IPS DF 6.9 (cell line): ENCODE results near the gene KRTAP4-8.
"Not testable (repeated sequence)": the region's sequence is repeated elsewhere in the genome, so short reads cannot be mapped to it uniquely, and the experiment has no call there.

Source experiments
- DNase-seq: peaks from one replicate; pipeline ENCODE4 v3.0.0-alpha.2; 2013; ENCODE audit warnings: low read depth, low spot score
- H3K27ac ChIP-seq: one replicate; pipeline ENCODE4 v1.5.1; 2013; ENCODE audit warnings: low read length, control low read depth
- H3K27me3 ChIP-seq: 2 replicates; pipeline ENCODE4 v1.6.1; 2013; ENCODE audit warnings: mild to moderate bottlenecking, low read length; ENCODE audit not compliant: control insufficient read depth, insufficient read depth
- H3K36me3 ChIP-seq: 2 replicates; pipeline ENCODE4 v1.6.1; 2013; ENCODE audit warnings: low read length; ENCODE audit not compliant: control insufficient read depth, insufficient read depth
- H3K4me1 ChIP-seq: 2 replicates; pipeline ENCODE4 v1.6.1; 2013; ENCODE audit warnings: low read length; ENCODE audit not compliant: control insufficient read depth, insufficient read depth
- H3K4me3 ChIP-seq: 2 replicates; pipeline ENCODE4 v1.5.1; 2013; ENCODE audit warnings: mild to moderate bottlenecking, low read length
- H3K9me3 ChIP-seq: 2 replicates; pipeline ENCODE4 v1.6.1; 2013; ENCODE audit warnings: low read length, inconsistent platforms; ENCODE audit not compliant: control insufficient read depth, insufficient read depth
- WGBS: extraction: QIAGEN DNeasy Blood & Tissue Kit; methylation state at CpG from one replicate; pipeline ENCODE4 v1.1.7; 2013; ENCODE audit warnings: mixed read lengths, missing lambda C conversion rate; ENCODE audit not compliant: insufficient read length, insufficient coverage; 5-methylcytosine and 5-hydroxymethylcytosine counted together

The KRTAP4-8 gene

DNA sequence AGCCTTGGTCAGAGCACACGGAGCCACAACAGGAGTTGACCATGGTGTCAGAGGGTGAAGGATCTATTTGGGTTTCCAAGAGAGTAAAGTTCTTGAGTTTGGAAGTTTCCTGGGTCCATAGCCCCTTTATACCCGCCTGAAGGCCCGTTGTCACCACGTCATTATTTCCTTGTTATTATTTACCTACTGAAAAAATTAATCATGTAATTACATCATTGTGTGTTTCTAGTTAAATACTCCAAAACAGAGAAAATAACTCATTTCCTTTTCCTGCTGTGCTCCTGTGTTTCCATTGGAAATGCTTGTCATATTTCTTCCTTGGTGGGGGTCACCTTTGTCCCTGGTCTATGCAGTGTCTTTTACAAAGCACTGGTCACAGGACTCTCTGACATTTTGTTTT, at the start of gene KRTAP4-8:
TSS of gene KRTAP4-8 (minus strand) at position 101 of the 400 bp plus-strand sequence. CDS start at position 43, 58 bp downstream.
- no peaks in the 10 kb centered on the region for H3K36me3 ChIP-seq
- no peak within 1 kb of the TSS for H3K4me3 ChIP-seq
- no CpG with 5 or more reads among the region's 4 CpGs for WGBS
- no peaks in the 10 kb centered on the region for H3K9me3 ChIP-seq
- H3K27ac ChIP-seq, result no peak within 1 kb of the TSS
- H3K27me3 ChIP-seq, result no peaks in the 10 kb centered on the region
- DNase-seq, result no peak
- H3K4me1 ChIP-seq, result peaks cover 5% of the 10 kb centered on the region; the same call in 1 of the 2 replicates

DNA sequence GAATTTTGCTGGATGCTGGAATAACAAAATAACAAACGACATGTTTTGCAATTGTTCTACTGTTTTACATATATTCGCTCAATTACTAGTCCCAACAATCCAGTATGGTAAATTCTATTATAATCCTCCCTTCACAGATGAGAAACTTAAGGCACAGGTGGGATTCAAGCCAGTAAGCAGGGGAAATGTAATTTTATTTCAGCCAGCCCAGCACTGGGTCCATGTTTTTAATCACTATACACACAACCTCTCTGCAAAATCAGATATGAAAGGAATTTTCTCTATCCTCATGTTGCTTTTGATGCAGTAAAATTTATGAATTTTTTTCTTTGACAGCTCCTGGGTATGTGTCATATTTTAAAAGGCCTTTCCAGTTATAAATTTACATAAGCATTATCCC, 47.3 kb upstream of the KRTAP4-8 start:
- Histone ChIP-seq H3K27me3 (no peaks in the 10 kb centered on the region), H3K4me3 (no peak overlapping the region), H3K27ac (no peak overlapping the region), H3K9me3 (no peaks in the 10 kb centered on the region), H3K36me3 (no peaks in the 10 kb centered on the region), H3K4me1 (no peaks in the 10 kb centered on the region)
- DNase-seq, result no peak
- no CpG with 5 or more reads among the region's 2 CpGs for WGBS

DNA sequence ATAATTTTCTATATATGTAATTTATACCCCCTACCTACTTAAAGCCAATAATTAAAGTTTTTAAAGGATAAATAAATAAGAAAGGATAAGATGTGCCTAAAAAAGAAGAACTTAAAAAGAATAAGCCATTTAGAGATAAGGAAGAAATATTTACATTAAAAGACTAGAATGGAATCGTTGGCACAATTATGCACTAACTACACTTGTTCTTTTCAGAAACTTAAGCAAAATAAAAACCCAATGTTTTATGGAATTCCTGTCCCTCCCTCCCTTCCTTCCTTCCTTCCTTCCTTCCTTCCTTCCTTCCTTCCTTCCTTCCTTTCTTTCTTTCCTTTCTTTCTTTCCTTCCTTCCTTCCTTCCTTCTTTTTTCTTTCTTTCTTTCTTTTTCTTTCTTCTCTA, 46.9 kb upstream of the KRTAP4-8 start:
- H3K9me3 ChIP-seq, result no peaks in the 10 kb centered on the region
- no CpG with 5 or more reads among the region's 1 CpG for WGBS
- no peak overlapping the region for H3K4me3 ChIP-seq
- H3K36me3 ChIP-seq, result no peaks in the 10 kb centered on the region
- H3K4me1 ChIP-seq, result no peaks in the 10 kb centered on the region
- no peak for DNase-seq
- no peaks in the 10 kb centered on the region for H3K27me3 ChIP-seq
- no peak overlapping the region for H3K27ac ChIP-seq

DNA sequence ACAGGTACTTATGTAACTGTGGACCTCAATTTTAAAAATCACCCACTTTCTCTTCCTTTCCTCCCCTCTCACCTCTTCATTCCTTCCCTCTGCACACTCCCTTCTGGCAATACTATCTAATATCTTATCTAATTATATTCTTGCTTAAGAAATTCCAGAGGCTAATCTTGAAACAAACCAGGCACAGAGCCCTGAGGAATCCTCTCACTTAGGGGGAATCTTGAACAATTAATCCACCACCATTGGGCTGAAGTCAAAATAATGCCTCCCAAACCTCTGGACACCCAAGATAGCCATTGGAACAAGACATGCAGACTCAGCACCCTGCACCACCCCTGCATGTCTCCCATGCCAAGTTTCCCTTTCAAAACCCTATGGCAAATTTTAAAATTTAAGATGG, 43.4 kb upstream of the KRTAP4-8 start:
- no peak overlapping the region for H3K4me3 ChIP-seq
- H3K27ac ChIP-seq, result no peak overlapping the region

DNA sequence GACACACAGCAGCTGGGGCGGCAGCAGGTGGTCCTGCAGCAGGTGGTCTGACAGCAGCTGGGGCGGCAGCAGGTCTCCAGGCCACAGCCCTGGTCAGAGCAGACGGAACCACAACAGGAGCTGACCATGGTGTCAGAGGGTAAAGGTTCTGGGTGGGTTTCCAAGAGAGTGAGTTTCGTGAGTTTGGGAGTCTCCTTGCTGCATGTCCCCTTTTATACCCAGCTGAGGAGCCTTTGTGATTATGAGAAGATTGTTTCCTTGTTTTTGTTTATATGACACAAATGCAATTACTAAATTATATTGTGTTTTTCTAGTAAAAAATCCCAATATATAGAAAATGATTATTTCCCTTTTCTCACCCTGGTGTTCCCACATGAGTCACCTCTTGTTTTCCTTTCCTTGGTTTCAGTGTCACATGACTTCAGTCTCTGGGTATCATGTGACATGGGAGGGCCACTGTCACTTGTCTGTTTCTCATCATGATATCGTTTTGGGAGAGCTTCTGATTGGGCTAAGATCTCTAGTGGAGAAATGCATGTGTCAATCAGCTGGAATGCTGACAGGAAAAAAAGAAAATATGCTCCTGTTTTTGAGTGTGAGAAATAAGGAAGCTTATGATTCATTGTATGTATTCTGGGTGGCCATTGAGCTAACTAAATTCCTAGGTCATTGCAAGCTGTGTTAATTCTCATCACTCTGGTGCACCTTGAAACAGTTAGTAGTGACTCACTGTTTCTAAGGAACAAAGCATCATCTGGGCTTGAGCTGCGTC, 42.6 kb upstream of the KRTAP4-8 start, which contains the start of gene KRTAP4-6:
TSS of gene KRTAP4-6 (minus strand) at position 185 of the 772 bp plus-strand sequence. CDS start at position 128, 57 bp downstream.
- WGBS, result no CpG with 5 or more reads among the region's 6 CpGs
- H3K27ac ChIP-seq, result no peak within 1 kb of the TSS
- no peaks in the 10 kb centered on the region for H3K36me3 ChIP-seq
- no peak for DNase-seq
- H3K9me3 ChIP-seq, result no peaks in the 10 kb centered on the region
- H3K4me1 ChIP-seq, result no peaks in the 10 kb centered on the region
- H3K27me3 ChIP-seq, result no peaks in the 10 kb centered on the region
- no peak within 1 kb of the TSS for H3K4me3 ChIP-seq

More for the DNA sequence above, 43.4 kb upstream of the KRTAP4-8 start:
- Histone ChIP-seq H3K27me3 (no peaks in the 10 kb centered on the region), H3K36me3 (no peaks in the 10 kb centered on the region), H3K4me1 (no peaks in the 10 kb centered on the region), H3K9me3 (no peaks in the 10 kb centered on the region)
- no peak for DNase-seq

DNA sequence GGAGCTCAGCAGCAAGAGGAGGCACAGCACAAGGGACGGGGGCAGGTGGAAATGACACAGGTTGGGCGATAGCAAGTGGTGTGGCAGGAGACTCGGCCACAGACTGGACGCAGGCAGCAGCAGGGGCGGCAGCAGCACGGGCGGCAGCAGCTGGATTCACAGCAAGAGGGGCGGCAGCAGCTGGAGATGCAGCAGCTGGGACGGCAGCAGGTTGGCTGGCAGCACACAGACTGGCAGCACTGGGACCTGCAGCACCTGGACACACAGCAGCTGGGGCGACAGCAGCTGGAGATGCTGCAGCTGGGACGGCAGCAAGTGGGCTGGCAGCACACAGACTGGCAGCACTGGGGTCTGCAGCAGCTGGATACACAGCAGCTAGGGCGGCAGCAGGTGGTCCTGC, 41.9 kb upstream of the KRTAP4-8 start:
- H3K4me1 ChIP-seq, H3K36me3 ChIP-seq, DNase-seq, H3K27me3 ChIP-seq, H3K27ac ChIP-seq, H3K9me3 ChIP-seq, H3K4me3 ChIP-seq: not testable (repeated sequence)
- no CpG with 5 or more reads among the region's 12 CpGs for WGBS

DNA sequence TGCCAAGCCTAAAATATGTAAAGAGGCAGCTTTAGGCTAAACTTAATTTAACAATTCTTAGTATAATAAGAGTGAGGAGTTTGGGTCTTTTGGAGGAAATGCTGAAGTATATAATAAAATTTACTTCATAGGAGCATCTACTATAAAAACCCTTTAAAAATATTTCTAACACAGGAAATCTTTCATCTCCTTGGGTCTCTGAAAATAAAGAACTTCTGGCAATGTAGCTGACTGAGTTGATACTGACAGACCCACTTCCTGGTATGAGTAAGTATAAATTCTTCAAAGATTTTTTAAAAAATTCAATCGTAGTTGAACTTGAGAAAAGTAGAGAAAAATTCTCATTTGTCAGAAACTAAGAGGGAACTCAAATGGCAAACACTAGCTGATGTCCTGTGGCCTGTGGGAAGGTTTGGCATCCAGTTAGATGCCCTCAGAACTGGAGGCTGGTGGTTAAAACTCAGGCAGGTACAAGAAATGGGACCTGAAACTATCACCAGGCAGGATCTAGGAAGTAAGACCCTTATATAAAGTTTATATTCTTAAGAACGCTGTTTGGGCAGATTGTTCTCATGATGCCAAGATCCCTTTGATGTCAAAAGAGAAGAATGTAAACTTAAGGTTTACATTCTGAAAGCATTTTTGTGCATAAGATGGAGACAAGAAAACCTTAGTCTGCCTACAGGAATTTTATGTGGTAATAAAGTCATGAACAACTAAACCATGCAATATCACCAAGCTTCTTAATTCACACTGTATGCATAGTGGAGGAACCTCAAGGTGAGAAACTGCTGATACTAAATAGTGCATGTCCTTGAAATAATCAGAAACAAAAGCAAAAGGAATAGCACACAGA, 36.2 kb upstream of the KRTAP4-8 start:
- no peaks in the 10 kb centered on the region for H3K27me3 ChIP-seq
- no peaks in the 10 kb centered on the region for H3K36me3 ChIP-seq
- DNase-seq, result no peak
- no peak overlapping the region for H3K4me3 ChIP-seq
- H3K4me1 ChIP-seq, result no peaks in the 10 kb centered on the region
- H3K27ac ChIP-seq, result no peak overlapping the region
- WGBS, result no CpG with 5 or more reads among the region's 2 CpGs
- no peaks in the 10 kb centered on the region for H3K9me3 ChIP-seq

DNA sequence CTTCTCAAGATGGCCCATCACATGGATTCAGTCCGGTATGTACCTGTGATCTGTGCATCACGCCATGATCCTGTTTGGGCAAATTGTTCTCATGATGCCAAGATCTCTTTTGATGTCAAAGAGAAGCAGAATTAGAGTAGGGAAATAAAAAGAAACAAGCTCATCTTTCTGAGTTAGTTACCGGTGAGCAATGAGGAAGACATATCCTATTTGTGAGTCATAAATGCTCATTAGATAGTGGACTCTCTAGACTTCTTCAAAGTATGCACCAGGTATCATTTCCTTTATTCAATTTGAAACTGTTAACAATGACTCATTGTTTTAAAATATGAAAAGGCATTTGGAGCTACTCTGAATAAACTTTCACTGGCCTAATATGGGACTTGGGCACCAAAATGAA, 34.0 kb upstream of the KRTAP4-8 start:
- no CpG with 5 or more reads among the region's 3 CpGs for WGBS
- H3K36me3 ChIP-seq, result no peaks in the 10 kb centered on the region
- H3K27me3 ChIP-seq, result no peaks in the 10 kb centered on the region
- H3K27ac ChIP-seq, result no peak overlapping the region
- no peak overlapping the region for H3K4me3 ChIP-seq
- H3K9me3 ChIP-seq, result no peaks in the 10 kb centered on the region
- no peak for DNase-seq
- H3K4me1 ChIP-seq, result no peaks in the 10 kb centered on the region

DNA sequence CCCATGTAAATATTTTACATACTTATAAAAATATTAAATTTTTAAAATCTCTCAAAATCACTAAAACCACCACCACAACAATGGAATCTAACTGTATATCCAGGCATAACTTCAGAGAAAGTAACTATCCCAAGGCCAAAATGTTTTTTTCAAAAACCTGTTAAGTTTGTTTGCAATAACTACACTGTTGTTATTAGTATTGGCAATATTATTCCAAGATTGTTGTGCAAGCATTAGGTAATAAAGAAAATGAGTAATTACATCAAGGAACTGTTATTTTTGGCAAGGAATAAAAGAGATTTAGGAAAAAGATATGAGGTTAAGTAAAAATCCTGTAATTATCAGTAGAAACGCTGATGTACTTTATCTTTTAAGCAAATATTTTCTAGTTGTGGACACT, 29.4 kb upstream of the KRTAP4-8 start:
- no peak for DNase-seq
- H3K4me1 ChIP-seq, result no peaks in the 10 kb centered on the region
- no CpG with 5 or more reads among the region's 1 CpG for WGBS

DNA sequence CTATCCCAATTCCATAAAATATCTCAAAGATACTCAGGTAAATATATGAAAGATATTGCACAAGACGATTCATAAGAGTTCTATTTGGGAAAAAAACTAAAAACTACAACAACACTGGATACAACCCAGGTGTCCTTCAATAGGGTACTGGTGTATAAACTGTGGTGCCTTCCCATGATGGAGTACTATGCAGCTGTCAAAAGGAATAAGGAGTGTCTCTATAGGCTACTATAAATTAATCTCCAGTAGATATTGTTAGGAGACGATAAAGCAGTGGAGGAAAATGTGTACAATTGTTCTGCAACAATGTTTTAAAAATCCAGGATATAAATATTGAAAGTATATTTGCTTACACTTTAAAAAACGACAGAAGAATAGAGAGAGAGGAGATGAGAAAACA, 28.5 kb upstream of the KRTAP4-8 start:
- Histone ChIP-seq H3K9me3 (no peaks in the 10 kb centered on the region), H3K36me3 (no peaks in the 10 kb centered on the region), H3K4me1 (no peaks in the 10 kb centered on the region), H3K27me3 (no peaks in the 10 kb centered on the region), H3K27ac (no peak overlapping the region), H3K4me3 (no peak overlapping the region)
- WGBS, result no CpG with 5 or more reads among the region's 3 CpGs
- DNase-seq, result no peak

More for the DNA sequence above, 29.4 kb upstream of the KRTAP4-8 start:
- Histone ChIP-seq H3K36me3 (no peaks in the 10 kb centered on the region), H3K27ac (no peak overlapping the region), H3K27me3 (no peaks in the 10 kb centered on the region), H3K9me3 (no peaks in the 10 kb centered on the region), H3K4me3 (no peak overlapping the region)
